GM23338 (cell line): ENCODE measurements around the gene PDHX. TPM values are rescaled to one million over a fixed set of nuclear protein-coding genes. Genes with fewer than 3 reads are reported as not detected.

Experiments used
- ATAC-seq: fragments of 200-7000 bp; cut with Tn5 transposase; 3 replicates; pipeline ENCODE4 v1.9.1; 2020
- DNase-seq: peaks from one replicate; pipeline ENCODE4 v3.0.0-alpha.2; 2015; ENCODE audit warnings: low spot score
- H2AFZ ChIP-seq: fragments of 200-600 bp; sonication (generic); 2 replicates; pipeline ENCODE4 v1.8.0; 2016; ENCODE audit warnings: antibody characterized with exemption, mild to moderate bottlenecking, moderate library complexity
- H3F3A ChIP-seq: fragments of 200-600 bp; sonication (generic); replicated peaks from 2 replicates; pipeline ENCODE4 v1.8.0; 2017; ENCODE audit warnings: antibody characterized with exemption, mixed run types, low read depth
- H3K27ac ChIP-seq: fragments of 200-600 bp; sonication (generic); 2 replicates; pipeline ENCODE4 v1.6.1; 2016; ENCODE audit warnings: low read depth
- H3K27me3 ChIP-seq: fragments of 200-600 bp; sonication (generic); 2 replicates; pipeline ENCODE4 v1.8.0; 2016; ENCODE audit warnings: mild to moderate bottlenecking, mixed run types, moderate library complexity; ENCODE audit not compliant: insufficient read depth
- H3K36me3 ChIP-seq: fragments of 200-600 bp; sonication (generic); 2 replicates; pipeline ENCODE4 v1.8.0; 2016; ENCODE audit warnings: mild to moderate bottlenecking; ENCODE audit not compliant: insufficient read depth
- H3K4me1 ChIP-seq: fragments of 200-600 bp; sonication (generic); 2 replicates; pipeline ENCODE4 v1.8.0; 2016; ENCODE audit warnings: mild to moderate bottlenecking, moderate library complexity; ENCODE audit not compliant: insufficient read depth
- H3K4me2 ChIP-seq: fragments of 200-600 bp; sonication (generic); 2 replicates; pipeline ENCODE4 v1.7.1; 2017; ENCODE audit warnings: mixed run types
- H3K4me3 ChIP-seq: fragments of 200-600 bp; sonication (generic); 2 replicates; pipeline ENCODE4 v1.6.1; 2016; ENCODE audit warnings: mixed run types
- H3K79me2 ChIP-seq: fragments of 200-600 bp; sonication (generic); replicated peaks from 2 replicates; pipeline ENCODE4 v1.8.0; 2017; ENCODE audit warnings: mild to moderate bottlenecking; ENCODE audit not compliant: insufficient read depth
- H3K9me2 ChIP-seq: fragments of 200-600 bp; sonication (generic); 2 replicates; pipeline ENCODE4 v1.8.0; 2017; ENCODE audit not compliant: insufficient read depth
- H4K20me1 ChIP-seq: fragments of 200-600 bp; sonication (generic); replicated peaks from 2 replicates; pipeline ENCODE4 v1.8.0; 2017; ENCODE audit warnings: mild to moderate bottlenecking; ENCODE audit not compliant: insufficient read depth
- H3K27ac Mint-ChIP-seq: 2 replicates; pipeline ENCODE4 v1.8.0; 2020; ENCODE audit warnings: inconsistent platforms, mild to moderate bottlenecking, moderate library complexity, mixed read lengths
- H3K27me3 Mint-ChIP-seq: 3 replicates; pipeline ENCODE4 v1.8.0; 2022; ENCODE audit warnings: low read depth, mild to moderate bottlenecking, moderate library complexity, mixed read lengths, inconsistent platforms; ENCODE audit not compliant: insufficient read depth, poor library complexity
- H3K36me3 Mint-ChIP-seq: 3 replicates; pipeline ENCODE4 v1.8.0; 2021; ENCODE audit warnings: low read depth, mild to moderate bottlenecking, inconsistent platforms, moderate library complexity, mixed read lengths
- H3K4me1 Mint-ChIP-seq: 3 replicates; pipeline ENCODE4 v1.8.0; 2020; ENCODE audit warnings: mild to moderate bottlenecking, inconsistent platforms, mixed read lengths
- H3K4me3 Mint-ChIP-seq: 3 replicates; pipeline ENCODE4 v1.8.0; 2021; ENCODE audit warnings: moderate library complexity, mild to moderate bottlenecking, inconsistent platforms, mixed read lengths
- H3K9me3 Mint-ChIP-seq: 3 replicates; pipeline ENCODE4 v1.8.0; 2020; ENCODE audit warnings: moderate library complexity, mild to moderate bottlenecking, inconsistent platforms, mixed read lengths
- CTCF ChIP-seq, 2 experiments: fragments of 200-600 bp in 1 of 2; sonication (generic) in 1 of 2; conservative IDR thresholded peaks; 2 replicates each; pipeline versions ENCODE4 v1.5.1 to v1.6.1; 2016 to 2017; ENCODE audit warnings: antibody characterized with exemption in 2 of 2, low read depth in 2 of 2, mild to moderate bottlenecking in 2 of 2, moderate library complexity in 1 of 2
- ETS1 ChIP-seq: IDR thresholded peaks from 2 replicates; pipeline ENCODE4 v1.6.1; 2016; ENCODE audit warnings: antibody characterized with exemption
- EZH2phosphoT487 ChIP-seq: fragments of 200-600 bp; sonication (generic); IDR thresholded peaks from one replicate; pipeline ENCODE4 v1.8.1; 2018; ENCODE audit warnings: antibody characterized with exemption; ENCODE audit not compliant: unreplicated experiment
- JUNB ChIP-seq: IDR thresholded peaks from one replicate; pipeline ENCODE4 v1.6.1; 2016; ENCODE audit warnings: antibody characterized with exemption; ENCODE audit not compliant: unreplicated experiment
- STAT1 ChIP-seq: IDR thresholded peaks from one replicate; pipeline ENCODE4 v1.6.1; 2016; ENCODE audit warnings: antibody characterized with exemption; ENCODE audit not compliant: unreplicated experiment
- ZNF114 ChIP-seq: fragments of 250-450 bp; sonication (Bioruptor Pico); IDR thresholded peaks from 2 replicates; pipeline ENCODE4 v1.5.0; 2020; ENCODE audit warnings: mild to moderate bottlenecking, moderate library complexity
- polyA plus RNA-seq: library from polyadenylated mRNA; unstranded; fragments of >200 nt; fragmentation: Nextera tagmentation; extraction: Ambion mirVana; gene quantifications from 2 replicates; pipeline ENCODE4 v1.2.1, GENCODE V29; 2016
- total RNA-seq: library from RNA; depleted of rRNA; stranded (reverse); fragments of >200 nt; shearing (Covaris generic); gene quantifications from 2 replicates; pipeline ENCODE4 v1.2.3, GENCODE V29; 2014

Gene PDHX
- total and polyA plus RNA-seq, 2 experiments from 2014 or later = 36.9 to 40.2 TPM

GRCh38 chr11:34996958-34997357 lies 80.5 kb downstream of the PDHX start (continued):
- TF ChIP-seq ETS1 (no peak), ZNF114 (CRISPR knock-in tag) (no peak), JUNB (no peak), STAT1 (no peak)

- H3K27ac Mint-ChIP-seq = no peak overlapping the region
- no peaks in the 10 kb centered on the region for H3K27me3 ChIP-seq
- no peaks in the 10 kb centered on the region for H3F3A ChIP-seq
- H3K4me3 ChIP-seq = no peak overlapping the region
- no peak overlapping the region for H3K27ac ChIP-seq
- no peak for DNase-seq
- H3K36me3 ChIP-seq = no peaks in the 10 kb centered on the region
- no peak overlapping the region for H3K4me2 ChIP-seq
- H3K36me3 Mint-ChIP-seq = no peaks in the 10 kb centered on the region
- H3K4me3 Mint-ChIP-seq = no peak overlapping the region
- no peaks in the 10 kb centered on the region for H3K27me3 Mint-ChIP-seq
- H3K9me3 Mint-ChIP-seq = no peaks in the 10 kb centered on the region
- no peak for ATAC-seq
- no peaks in the 10 kb centered on the region for H4K20me1 ChIP-seq
- TF ChIP-seq CTCF (conservative IDR thresholded peaks at IDR 0.05; ENCODE audit: low read depth in 2 of 2) (peak in 1 of 2 experiments; percentile 49; a peak in 3 of 4 replicates), ZNF114 (CRISPR knock-in tag) (no peak)
- no peaks in the 10 kb centered on the region for H3K9me2 ChIP-seq
- no peak overlapping the region for H2AFZ ChIP-seq
- H3K4me1 Mint-ChIP-seq = no peaks in the 10 kb centered on the region
- no peaks in the 10 kb centered on the region for H3K4me1 ChIP-seq
- no peaks in the 10 kb centered on the region for H3K79me2 ChIP-seq
These were observed 81.6 kb downstream of the PDHX start for GRCh38 chr11:34997952-34998528.

GRCh38 chr11:34999453-34999852 lies 83.0 kb downstream of the PDHX start:
- no peaks in the 10 kb centered on the region for H3K79me2 ChIP-seq
- no peaks in the 10 kb centered on the region for H3K4me1 Mint-ChIP-seq
- ATAC-seq (no peak), DNase-seq (no peak)
- no peaks in the 10 kb centered on the region for H3K4me1 ChIP-seq
- no peak for TF ChIP-seq EZH2phosphoT487
- no peak overlapping the region for H3K27ac ChIP-seq
- no peaks in the 10 kb centered on the region; the same call in 1 of the 2 replicates for H4K20me1 ChIP-seq
- no peaks in the 10 kb centered on the region for H3K27me3 Mint-ChIP-seq
- H3K36me3 Mint-ChIP-seq = no peaks in the 10 kb centered on the region
- no peak overlapping the region for H3K4me2 ChIP-seq
- H3K27ac Mint-ChIP-seq = peak overlapping the region; percentile 50; the same call in 1 of the 2 replicates
- H3K36me3 ChIP-seq = no peaks in the 10 kb centered on the region
- no peaks in the 10 kb centered on the region for H3K9me2 ChIP-seq
- no peaks in the 10 kb centered on the region for H3F3A ChIP-seq
- no peaks in the 10 kb centered on the region for H3K9me3 Mint-ChIP-seq
- no peak overlapping the region for H3K4me3 Mint-ChIP-seq
- H2AFZ ChIP-seq = no peak overlapping the region
- no peak overlapping the region for H3K4me3 ChIP-seq
- H3K27me3 ChIP-seq = no peaks in the 10 kb centered on the region
